Stomach (tissue), 9 donors: ENCODE measurements around the gene PPP1R12B. TPM values are rescaled to one million over a fixed set of nuclear protein-coding genes. Genes with fewer than 3 reads are reported as not detected.
"Not testable (repeated sequence)": the region's sequence is repeated elsewhere in the genome, so short reads cannot be mapped to it uniquely, and the experiment has no call there.

Experiments used
- DNase-seq, 2 donors: peaks; one replicate each; pipeline versions ENCODE4 v3.0.0 to v3.0.0-alpha.2; 2013 to 2019
- H3K27ac ChIP-seq, 5 donors: fragments of 200-600 bp in 4 of 5; sonication (generic) in 4 of 5; one replicate each; pipeline ENCODE4 v1.5.1; 2013 to 2019; ENCODE audit warnings: mild to moderate bottlenecking in 1 of 5, moderate library complexity in 1 of 5
- H3K27me3 ChIP-seq, 3 donors: fragments of 200-600 bp; sonication (generic); one replicate each; pipeline ENCODE4 v1.5.1; 2017 to 2019; ENCODE audit warnings: mixed run types in 1 of 3
- H3K36me3 ChIP-seq, 4 donors: fragments of 200-600 bp; sonication (generic); 1 replicate in 3 of 4; 2 replicates in 1 of 4; pipeline ENCODE4 v1.5.1; 2016 to 2019
- H3K4me1 ChIP-seq, 4 donors: fragments of 200-600 bp; sonication (generic); one replicate each; pipeline ENCODE4 v1.5.1; 2016 to 2019
- H3K4me3 ChIP-seq, 4 donors: fragments of 200-600 bp; sonication (generic) in 3 of 4; one replicate each; pipeline ENCODE4 v1.5.1; 2016 to 2019; ENCODE audit warnings: mild to moderate bottlenecking in 1 of 4
- H3K9me3 ChIP-seq, 4 donors: fragments of 200-600 bp; sonication (generic); one replicate each; pipeline ENCODE4 v1.5.1; 2016 to 2019
- EP300 ChIP-seq: sonication (generic); formaldehyde crosslinking; IDR thresholded peaks from one replicate; pipeline ENCODE4 v1.6.1; 2017; ENCODE audit warnings: antibody characterized with exemption
- POLR2A ChIP-seq, 4 donors: fragments of 450-650 bp; IDR thresholded peaks; one replicate each; pipeline ENCODE4 v1.6.1; 2016; ENCODE audit warnings: antibody characterized with exemption in 4 of 4, control low read depth in 2 of 4, mild to moderate bottlenecking in 1 of 4, moderate library complexity in 1 of 4
- POLR2AphosphoS5 ChIP-seq, 3 donors: sonication (generic); formaldehyde crosslinking; IDR thresholded peaks; one replicate each; pipeline ENCODE4 v1.6.1; 2016; ENCODE audit warnings: antibody characterized with exemption in 3 of 3
- WGBS, 5 donors: extraction: QIAGEN DNeasy Blood & Tissue Kit in 3 of 5; methylation state at CpG; one replicate each; pipeline versions ENCODE4 v1.1.5 to v1.1.7; 2013 to 2018; 5-methylcytosine and 5-hydroxymethylcytosine counted together
- intact Hi-C: fragments of 100-400 bp; cut with DNase I; formaldehyde crosslinking; loops from one replicate; pipeline ENCODE4 v1.15.1; 2023; ENCODE audit warnings: low total_unique reads
- polyA plus RNA-seq, 3 donors: library from polyadenylated mRNA; stranded (reverse); fragments of 200-250 nt; gene quantifications; one replicate each; pipeline ENCODE4 v1.2.3, GENCODE V29; 2013
- total RNA-seq, 5 donors: library from RNA; depleted of rRNA; stranded (reverse); fragments of >200 nt; gene quantifications; one replicate each; pipeline versions ENCODE4 v1.1.0 to v1.2.3, GENCODE V29; 2014 to 2016
- TF ChIP-seq, protein P1 (sequence below), 7 experiments: fragments of 450-650 bp in 4 of 7; fragments of 200-600 bp in 3 of 7; sonication (generic) in 3 of 7; IDR thresholded peaks; one replicate each; pipeline ENCODE4 v1.5.1; 2016 to 2019; ENCODE audit warnings: antibody characterized with exemption in 7 of 7, control low read depth in 2 of 7, mild to moderate bottlenecking in 1 of 7
- donor health status: healthy with polysubstance abuse.
- donor health status: Bipolar disorder and iron deficiency.
- donor health status: healthy.

The PPP1R12B gene
- total and polyA plus RNA-seq, 8 donors: 9.7 to 352 (median 96.0) TPM

DNA sequence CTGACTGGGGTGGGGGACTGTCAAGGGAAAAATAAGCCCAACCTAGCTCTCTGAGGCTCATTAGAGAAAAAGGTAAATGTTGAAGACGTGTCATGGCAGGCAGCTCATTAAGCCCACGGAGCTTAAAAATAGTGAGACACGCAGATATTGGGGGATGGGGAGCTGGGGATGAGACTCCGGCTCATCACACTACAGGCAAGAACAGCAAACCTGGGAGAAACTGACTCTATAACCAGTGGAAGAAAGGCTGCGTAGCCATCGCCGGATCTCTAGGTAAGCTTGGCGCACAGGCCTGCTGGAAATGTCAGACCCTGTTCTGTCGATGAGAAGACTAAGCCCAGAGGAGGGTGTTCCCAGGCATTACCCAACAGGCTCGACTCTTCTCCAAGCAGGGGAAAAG, 283.7 kb downstream of the PPP1R12B start:
- Histone ChIP-seq H3K27ac (no peak overlapping the region), H3K27me3 (peaks cover 0 to 90% (median 0%) of the 10 kb centered on the region in 3 donors), H3K4me3 (no peak overlapping the region), H3K9me3 (no peaks in the 10 kb centered on the region), H3K36me3 (no peaks in the 10 kb centered on the region), H3K4me1 (peaks cover 0 to 9% (median 0%) of the 10 kb centered on the region in 4 donors)
- intact Hi-C loops: no loop called here
- no peak for DNase-seq
- WGBS, 5 donors: 86 to 90% (median 89%) methylated on average over 10 of the region's 10 CpGs
- TF ChIP-seq, protein P1, sequence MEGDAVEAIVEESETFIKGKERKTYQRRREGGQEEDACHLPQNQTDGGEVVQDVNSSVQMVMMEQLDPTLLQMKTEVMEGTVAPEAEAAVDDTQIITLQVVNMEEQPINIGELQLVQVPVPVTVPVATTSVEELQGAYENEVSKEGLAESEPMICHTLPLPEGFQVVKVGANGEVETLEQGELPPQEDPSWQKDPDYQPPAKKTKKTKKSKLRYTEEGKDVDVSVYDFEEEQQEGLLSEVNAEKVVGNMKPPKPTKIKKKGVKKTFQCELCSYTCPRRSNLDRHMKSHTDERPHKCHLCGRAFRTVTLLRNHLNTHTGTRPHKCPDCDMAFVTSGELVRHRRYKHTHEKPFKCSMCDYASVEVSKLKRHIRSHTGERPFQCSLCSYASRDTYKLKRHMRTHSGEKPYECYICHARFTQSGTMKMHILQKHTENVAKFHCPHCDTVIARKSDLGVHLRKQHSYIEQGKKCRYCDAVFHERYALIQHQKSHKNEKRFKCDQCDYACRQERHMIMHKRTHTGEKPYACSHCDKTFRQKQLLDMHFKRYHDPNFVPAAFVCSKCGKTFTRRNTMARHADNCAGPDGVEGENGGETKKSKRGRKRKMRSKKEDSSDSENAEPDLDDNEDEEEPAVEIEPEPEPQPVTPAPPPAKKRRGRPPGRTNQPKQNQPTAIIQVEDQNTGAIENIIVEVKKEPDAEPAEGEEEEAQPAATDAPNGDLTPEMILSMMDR (IDR thresholded peaks at IDR 0.05): no peak
- TF ChIP-seq EP300 (no peak), POLR2AphosphoS5 (IDR thresholded peaks at IDR 0.05) (no peak), POLR2A (IDR thresholded peaks at IDR 0.05) (no peak)

DNA sequence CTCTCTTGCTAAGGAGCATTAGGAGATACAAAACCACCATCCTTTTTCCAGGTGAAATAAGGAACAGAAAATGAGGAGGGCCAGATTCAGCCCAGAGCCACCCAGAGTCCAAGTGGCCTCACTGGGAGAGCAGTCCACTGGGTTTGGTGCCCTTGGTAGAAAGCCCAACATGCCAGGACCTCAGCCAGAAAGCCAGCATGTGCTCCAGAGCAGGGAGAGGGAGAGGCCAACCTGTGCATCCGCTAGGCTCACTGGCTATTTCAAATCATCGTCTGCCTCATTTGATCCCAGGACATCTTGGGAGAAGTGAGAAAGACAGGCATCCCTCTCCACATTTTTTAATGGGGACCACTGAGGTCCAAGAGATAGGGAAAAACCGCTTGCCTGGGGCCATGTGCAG, 287.7 kb downstream of the PPP1R12B start:
- peaks cover 0 to 93% (median 0%) of the 10 kb centered on the region in 3 donors for H3K27me3 ChIP-seq
- 48 to 56% (median 52%) methylated on average over 3 of the region's 3 CpGs for WGBS, 5 donors
- H3K36me3 ChIP-seq, H3K27ac ChIP-seq, H3K4me1 ChIP-seq, H3K9me3 ChIP-seq, H3K4me3 ChIP-seq, DNase-seq, intact Hi-C loops: not testable (repeated sequence)

DNA sequence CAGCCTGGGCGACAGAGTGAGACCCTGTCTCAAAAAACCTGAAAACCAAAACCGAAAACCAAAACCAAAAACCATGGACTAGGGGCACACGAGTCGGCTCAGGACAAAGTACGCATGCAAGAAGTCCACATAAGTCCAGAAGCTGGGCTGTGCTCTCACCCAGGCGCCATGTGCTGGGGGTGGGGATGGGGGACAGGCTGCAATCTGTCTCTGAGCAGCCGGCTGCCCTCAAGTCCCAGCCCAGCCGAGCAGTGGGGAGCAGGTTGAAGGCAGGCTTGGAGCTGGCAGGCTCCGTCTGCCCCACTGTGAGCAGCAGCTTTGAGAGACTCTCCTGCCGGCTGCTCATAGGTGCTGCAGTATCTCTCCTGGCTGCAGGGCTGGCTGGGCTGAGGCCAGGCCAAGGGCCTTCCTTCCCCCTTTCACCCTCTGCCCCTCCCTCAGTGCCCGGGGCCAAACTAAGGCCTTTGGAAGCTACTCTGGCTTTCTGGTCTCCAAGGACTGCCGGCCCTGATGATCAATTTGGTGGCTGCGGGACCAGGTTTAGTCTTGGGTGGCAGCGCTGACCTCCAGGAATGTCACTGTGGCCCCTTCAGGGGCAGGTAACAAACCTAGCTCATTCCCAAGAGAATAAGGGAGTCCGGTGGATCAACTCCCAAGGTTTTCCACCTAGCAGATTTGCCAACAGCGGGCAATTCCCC, 289.0 kb downstream of the PPP1R12B start:
- 75 to 84% (median 78%) methylated on average over 11 to 16 of the region's 16 CpGs for WGBS, 5 donors
- H3K4me3 ChIP-seq, H3K27ac ChIP-seq, H3K9me3 ChIP-seq, H3K36me3 ChIP-seq, intact Hi-C loops, DNase-seq: not testable (repeated sequence)
- H3K4me1 ChIP-seq: peaks cover 1 to 12% (median 8%) of the 10 kb centered on the region in 4 donors
- peaks cover 4 to 93% (median 11%) of the 10 kb centered on the region in 3 donors for H3K27me3 ChIP-seq

DNA sequence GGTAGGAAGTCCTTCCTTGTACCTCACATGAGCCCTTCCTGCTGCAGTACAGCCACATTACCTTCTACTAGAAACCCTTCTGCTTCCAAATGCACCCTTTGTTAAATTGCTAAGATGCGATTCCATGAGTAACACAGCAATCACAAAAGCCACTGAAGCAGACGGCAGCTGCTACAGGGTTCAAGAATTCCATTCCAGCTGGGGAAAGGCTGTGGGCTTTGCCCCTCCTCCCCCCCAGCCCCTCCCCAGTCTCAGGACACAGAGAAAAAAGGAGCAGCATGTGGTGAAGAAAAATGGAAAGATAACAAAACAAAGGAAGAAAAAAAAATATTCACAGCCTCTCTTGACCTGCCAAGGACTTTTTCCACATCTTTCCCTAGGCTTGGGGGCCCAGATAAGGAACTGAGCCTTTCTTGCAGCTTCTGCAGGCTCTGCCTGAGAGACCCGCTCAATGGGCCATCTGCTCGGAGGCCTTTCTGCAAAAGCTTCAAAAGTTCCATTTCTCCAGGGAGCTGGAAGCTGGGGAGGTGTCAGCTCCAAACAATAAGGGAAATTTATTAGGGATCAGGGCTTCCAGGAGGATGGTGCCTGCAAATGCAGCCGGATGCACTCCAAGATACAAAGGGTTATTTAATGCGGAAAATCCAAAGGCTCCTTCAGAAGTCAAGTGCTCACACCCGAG, 289.7 kb downstream of the PPP1R12B start:
- Histone ChIP-seq H3K4me1 (peaks cover 8 to 19% (median 15%) of the 10 kb centered on the region in 4 donors), H3K27ac (no peak overlapping the region), H3K27me3 (peaks cover 4 to 93% (median 18%) of the 10 kb centered on the region in 3 donors), H3K9me3 (no peaks in the 10 kb centered on the region), H3K4me3 (no peak overlapping the region), H3K36me3 (no peaks in the 10 kb centered on the region)
- TF ChIP-seq EP300 (no peak), POLR2AphosphoS5 (IDR thresholded peaks at IDR 0.05) (no peak), POLR2A (IDR thresholded peaks at IDR 0.05) (no peak)
- TF ChIP-seq, protein P1 (IDR thresholded peaks at IDR 0.05): no peak
- WGBS, 5 donors: 46 to 64% (median 53%) methylated on average over 7 of the region's 7 CpGs
- intact Hi-C loops: no loop called here
- no peak for DNase-seq

DNA sequence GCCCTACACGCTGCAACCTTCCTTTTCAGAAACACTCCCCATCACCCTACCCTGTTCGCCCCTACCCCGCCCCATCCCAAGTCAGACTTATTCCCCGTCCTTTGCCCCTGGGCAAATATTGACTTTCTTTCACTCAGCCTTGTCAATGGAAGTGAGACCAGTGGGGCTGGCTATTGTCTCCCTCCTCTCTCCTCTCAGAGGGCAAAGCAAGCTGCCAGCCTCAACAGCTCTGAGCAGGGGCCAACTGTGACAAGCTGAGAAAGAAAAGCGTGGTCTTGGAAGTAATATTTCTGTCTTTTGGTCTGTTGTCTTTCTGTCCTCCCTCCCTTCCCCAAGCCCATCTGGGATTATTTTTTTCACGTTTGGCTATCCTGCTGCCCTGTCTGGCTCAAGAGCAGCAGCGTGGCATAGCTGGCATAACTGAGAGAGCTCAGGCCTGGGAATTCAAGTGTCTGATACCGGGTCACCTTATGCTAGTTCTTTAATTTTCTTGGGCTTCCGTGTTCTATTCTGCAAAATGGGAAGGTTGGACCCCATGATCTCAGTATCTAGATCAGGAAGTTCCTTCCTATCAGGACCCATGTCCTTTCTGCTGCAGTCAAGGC, 290.3 kb downstream of the PPP1R12B start:
- H3K4me1 ChIP-seq: peaks cover 15 to 26% (median 21%) of the 10 kb centered on the region in 4 donors
- H3K27ac ChIP-seq, H3K4me3 ChIP-seq, H3K36me3 ChIP-seq, intact Hi-C loops, H3K9me3 ChIP-seq: not testable (repeated sequence)
- DNase-seq: peak in 1 of 2 donors; percentile 44
- H3K27me3 ChIP-seq: peaks cover 8 to 93% (median 24%) of the 10 kb centered on the region in 3 donors
- WGBS, 5 donors: 31 to 56% (median 40%) methylated on average over 9 of the region's 9 CpGs
